Measurements from ENCODE around the gene HYAL3. TPM values are rescaled to one million over a fixed set of nuclear protein-coding genes. Genes with fewer than 3 reads are reported as not detected.
A peak's percentile ranks its signal among the peaks of the same experiment; 100 is the strongest.

Gene HYAL3
- total RNA-seq, 6 experiments from 2014 or later: 4.7 to 8.3 (median 5.8) TPM

DNA sequence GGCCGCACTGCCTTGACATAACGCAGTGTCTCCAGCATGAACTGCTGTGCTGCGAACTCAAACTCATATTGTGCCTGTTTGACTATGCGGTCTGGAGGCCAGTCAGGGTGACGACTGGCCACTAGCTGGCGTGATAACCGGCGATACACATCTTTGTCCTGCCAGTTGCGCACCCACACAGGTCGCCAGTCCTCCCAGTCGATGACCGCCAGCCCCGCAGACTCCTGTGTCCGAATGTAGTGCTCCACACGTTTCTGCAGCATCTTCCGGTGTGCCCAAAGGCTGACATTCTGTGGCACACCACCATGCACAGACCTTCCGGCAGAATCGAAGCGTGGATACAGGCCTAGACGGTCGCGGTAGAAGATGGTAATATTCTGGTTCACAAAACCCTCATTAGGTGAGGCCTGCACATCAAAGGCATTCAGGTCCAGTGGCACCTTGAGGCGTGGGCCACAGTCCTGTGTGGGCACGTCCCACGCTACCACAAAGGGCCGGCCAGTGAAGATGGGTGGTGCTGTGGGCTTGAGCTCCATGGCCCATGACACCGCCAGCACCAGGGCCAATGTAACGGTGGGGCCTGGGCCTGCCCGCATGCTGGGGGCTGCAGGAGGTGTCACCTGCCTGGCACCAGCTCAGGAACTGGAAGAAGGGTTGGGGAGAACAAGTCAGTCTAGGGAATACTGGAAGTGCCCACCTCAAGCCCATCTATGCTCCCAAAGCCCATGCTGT is 20.9 kb upstream of the HYAL3 start:
- peaks cover 21% of the 10 kb centered on the region for H3K4me1 Mint-ChIP-seq (ENCODE audit: low read depth)
- TF ChIP-seq, protein P1, sequence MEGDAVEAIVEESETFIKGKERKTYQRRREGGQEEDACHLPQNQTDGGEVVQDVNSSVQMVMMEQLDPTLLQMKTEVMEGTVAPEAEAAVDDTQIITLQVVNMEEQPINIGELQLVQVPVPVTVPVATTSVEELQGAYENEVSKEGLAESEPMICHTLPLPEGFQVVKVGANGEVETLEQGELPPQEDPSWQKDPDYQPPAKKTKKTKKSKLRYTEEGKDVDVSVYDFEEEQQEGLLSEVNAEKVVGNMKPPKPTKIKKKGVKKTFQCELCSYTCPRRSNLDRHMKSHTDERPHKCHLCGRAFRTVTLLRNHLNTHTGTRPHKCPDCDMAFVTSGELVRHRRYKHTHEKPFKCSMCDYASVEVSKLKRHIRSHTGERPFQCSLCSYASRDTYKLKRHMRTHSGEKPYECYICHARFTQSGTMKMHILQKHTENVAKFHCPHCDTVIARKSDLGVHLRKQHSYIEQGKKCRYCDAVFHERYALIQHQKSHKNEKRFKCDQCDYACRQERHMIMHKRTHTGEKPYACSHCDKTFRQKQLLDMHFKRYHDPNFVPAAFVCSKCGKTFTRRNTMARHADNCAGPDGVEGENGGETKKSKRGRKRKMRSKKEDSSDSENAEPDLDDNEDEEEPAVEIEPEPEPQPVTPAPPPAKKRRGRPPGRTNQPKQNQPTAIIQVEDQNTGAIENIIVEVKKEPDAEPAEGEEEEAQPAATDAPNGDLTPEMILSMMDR (IDR thresholded peaks at IDR 0.05): peak; percentile 36; the same call in 1 of the 2 replicates
- no peaks in the 10 kb centered on the region for H3K9me3 Mint-ChIP-seq
- peak overlapping the region; percentile 71; the same call in 1 of the 2 replicates for H3K27ac Mint-ChIP-seq
- peaks cover 11% of the 10 kb centered on the region for H3K36me3 Mint-ChIP-seq (ENCODE audit: low read depth)
- peak overlapping the region; percentile 93 for H3K4me3 Mint-ChIP-seq
- peaks cover 2% of the 10 kb centered on the region for H3K27me3 Mint-ChIP-seq (ENCODE audit: insufficient read depth)
- no peak for DNase-seq

DNA sequence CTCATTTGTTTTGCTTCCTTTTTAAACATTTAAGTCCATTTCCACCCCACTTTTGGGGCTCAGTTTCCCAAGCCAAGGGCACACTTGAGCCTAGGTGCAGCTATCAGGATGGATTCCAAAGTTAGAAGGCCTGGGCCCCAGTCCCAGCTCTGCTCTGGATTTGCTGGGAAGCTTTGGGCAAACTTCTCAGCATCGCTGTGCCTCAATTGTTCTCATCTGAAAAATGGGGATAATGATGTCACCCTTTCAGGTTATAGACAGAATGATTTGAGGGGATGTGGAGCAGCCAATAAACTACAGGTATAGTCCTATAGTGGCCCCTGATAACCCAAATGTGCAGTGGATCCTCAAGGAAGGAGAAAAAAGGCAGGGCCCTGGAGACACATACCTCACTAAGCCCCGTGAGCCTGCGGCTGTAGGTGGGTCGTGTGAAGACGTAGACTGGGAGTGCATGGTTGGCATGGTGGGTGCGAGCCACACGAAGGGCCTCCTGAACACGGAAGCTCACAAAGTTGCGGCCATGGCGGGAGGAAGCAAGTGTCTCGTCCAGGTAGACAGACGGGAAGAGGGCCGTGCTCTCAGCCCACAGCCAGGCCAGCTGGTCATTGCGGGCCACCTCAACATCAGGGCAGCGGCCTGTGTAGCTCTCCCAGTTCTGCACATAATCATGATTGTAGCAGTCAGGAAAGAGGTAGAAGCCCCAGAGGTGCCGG is 20.1 kb upstream of the HYAL3 start:
- peaks cover 2% of the 10 kb centered on the region for H3K27me3 Mint-ChIP-seq (ENCODE audit: insufficient read depth)
- H3K36me3 Mint-ChIP-seq (ENCODE audit: low read depth): peaks cover 12% of the 10 kb centered on the region
- TF ChIP-seq, protein P1 (IDR thresholded peaks at IDR 0.05): no peak
- H3K9me3 Mint-ChIP-seq: no peaks in the 10 kb centered on the region
- H3K4me1 Mint-ChIP-seq (ENCODE audit: low read depth): peaks cover 21% of the 10 kb centered on the region
- no peak overlapping the region for H3K27ac Mint-ChIP-seq
- H3K4me3 Mint-ChIP-seq: 0 out of 2 replicates have a peak overlapping the region, but pooled peaks have one; percentile 20
- no peak for DNase-seq

DNA sequence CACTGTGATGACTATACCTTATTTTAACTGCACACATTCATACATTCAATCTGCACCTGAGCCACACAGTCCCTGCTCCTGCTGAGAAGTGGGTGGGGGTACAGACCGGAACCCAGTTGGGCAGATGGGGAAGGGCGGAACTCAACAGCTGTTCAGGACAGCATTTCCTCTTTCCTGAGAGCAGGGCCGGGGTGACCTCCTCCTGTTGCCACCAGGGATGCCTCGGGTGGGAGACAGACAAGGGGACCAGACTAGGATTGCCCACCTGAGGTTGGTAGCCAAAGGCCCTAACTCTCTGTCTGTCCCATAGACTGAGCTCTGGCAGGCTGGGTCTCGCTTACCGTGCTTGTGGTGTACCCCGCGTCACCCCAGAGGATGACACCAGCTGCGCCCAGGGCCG is 19.4 kb upstream of the HYAL3 start:
- no peak overlapping the region for H3K27ac Mint-ChIP-seq
- peaks cover 2% of the 10 kb centered on the region for H3K27me3 Mint-ChIP-seq (ENCODE audit: insufficient read depth)
- peaks cover 27% of the 10 kb centered on the region for H3K4me1 Mint-ChIP-seq (ENCODE audit: low read depth)
- DNase-seq: no peak
- peaks cover 12% of the 10 kb centered on the region for H3K36me3 Mint-ChIP-seq (ENCODE audit: low read depth)
- TF ChIP-seq, protein P1 (IDR thresholded peaks at IDR 0.05): no peak
- H3K9me3 Mint-ChIP-seq: no peaks in the 10 kb centered on the region
- no peak overlapping the region for H3K4me3 Mint-ChIP-seq

DNA sequence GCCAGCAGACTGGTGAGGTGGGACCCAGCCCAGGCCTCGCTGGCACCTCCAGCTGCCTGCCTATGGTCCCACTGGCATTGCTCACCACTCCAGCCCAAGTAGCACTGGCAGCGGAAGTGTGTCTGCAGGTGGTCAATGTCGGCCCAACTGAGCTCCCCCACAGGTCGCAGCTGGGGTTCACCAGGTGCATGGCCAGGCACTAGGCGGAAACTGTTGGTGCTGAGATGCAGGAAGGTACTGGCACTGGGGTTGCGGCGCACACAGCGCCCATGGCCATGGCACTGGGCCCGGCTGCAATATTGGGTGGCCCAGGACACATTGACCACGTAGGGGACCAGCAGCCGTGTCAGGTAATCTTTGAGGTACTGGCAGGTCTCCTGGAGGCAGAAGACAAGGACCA is 19.0 kb upstream of the HYAL3 start:
- Mint-ChIP-seq H3K4me3 (no peak overlapping the region), H3K27me3 (ENCODE audit: insufficient read depth) (peaks cover 2% of the 10 kb centered on the region), H3K36me3 (ENCODE audit: low read depth) (peaks cover 12% of the 10 kb centered on the region), H3K9me3 (no peaks in the 10 kb centered on the region), H3K27ac (no peak overlapping the region), H3K4me1 (ENCODE audit: low read depth) (peaks cover 28% of the 10 kb centered on the region)
- TF ChIP-seq, protein P1 (IDR thresholded peaks at IDR 0.05): no peak
- DNase-seq: no peak

DNA sequence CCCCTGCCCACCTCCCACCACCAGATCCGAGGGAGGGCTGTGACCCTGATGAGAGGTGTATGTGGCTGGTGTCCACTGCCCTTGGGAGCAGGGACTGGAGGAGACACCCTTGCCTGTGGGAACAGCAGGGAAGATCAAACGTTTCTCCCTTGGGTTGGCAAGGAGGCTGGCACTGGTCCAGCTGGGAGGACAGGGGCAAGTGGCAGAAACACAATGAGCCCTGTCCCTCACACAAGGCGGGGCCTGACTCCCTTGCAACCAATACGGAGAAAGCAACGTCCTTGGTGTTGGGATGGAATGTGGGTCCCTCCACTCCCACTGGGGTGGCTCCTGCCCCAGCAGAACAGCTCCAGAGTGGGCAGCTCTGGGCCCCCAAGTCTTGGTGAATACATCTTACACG is 18.1 kb upstream of the HYAL3 start:
- Mint-ChIP-seq H3K4me1 (ENCODE audit: low read depth) (peaks cover 28% of the 10 kb centered on the region), H3K27ac (no peak overlapping the region), H3K4me3 (no peak overlapping the region), H3K36me3 (ENCODE audit: low read depth) (peaks cover 12% of the 10 kb centered on the region), H3K27me3 (ENCODE audit: insufficient read depth) (peaks cover 2% of the 10 kb centered on the region), H3K9me3 (no peaks in the 10 kb centered on the region)
- no peak for DNase-seq
- TF ChIP-seq, protein P1 (IDR thresholded peaks at IDR 0.05): no peak

All from HFFc6 (cell line).